Peyer's patch (tissue), 4 donors: ENCODE data around the gene AGFG2. TPM values are rescaled to one million over a fixed set of nuclear protein-coding genes. Genes with fewer than 3 reads are reported as not detected.
A peak's percentile ranks its signal among the peaks of the same experiment; 100 is the strongest.

ENCODE experiments used
- DNase-seq, 3 donors: peaks; one replicate each; pipeline ENCODE4 v3.0.0-alpha.2; 2017 to 2019
- H3K27ac ChIP-seq, 4 donors: fragments of 200-600 bp; sonication (generic); one replicate each; pipeline ENCODE4 v1.5.1; 2016 to 2019
- H3K27me3 ChIP-seq, 2 donors: fragments of 200-600 bp; sonication (generic); one replicate each; pipeline ENCODE4 v1.5.1; 2019
- H3K36me3 ChIP-seq, 3 donors: fragments of 200-600 bp; sonication (generic); one replicate each; pipeline ENCODE4 v1.5.1; 2016 to 2019
- H3K4me1 ChIP-seq, 4 donors: fragments of 200-600 bp; sonication (generic); one replicate each; pipeline ENCODE4 v1.5.1; 2016 to 2019
- H3K4me3 ChIP-seq, 4 donors: fragments of 200-600 bp; sonication (generic); 1 replicate in 3 of 4; 2 replicates in 1 of 4; pipeline ENCODE4 v1.5.1; 2016 to 2019; ENCODE audit warnings: mild to moderate bottlenecking in 1 of 4
- H3K9me3 ChIP-seq, 4 donors: fragments of 200-600 bp; sonication (generic); one replicate each; pipeline ENCODE4 v1.5.1; 2016 to 2019; ENCODE audit warnings: mild to moderate bottlenecking in 1 of 4
- CTCF ChIP-seq, 6 experiments: fragments of 450-650 bp in 4 of 6; fragments of 200-600 bp in 2 of 6; sonication (generic) in 1 of 6; IDR thresholded peaks; one replicate each; pipeline ENCODE4 v1.5.1; 2017 to 2019; ENCODE audit warnings: antibody characterized with exemption in 6 of 6, mild to moderate bottlenecking in 3 of 6, moderate library complexity in 1 of 6
- POLR2A ChIP-seq, 2 donors: fragments of 450-650 bp; IDR thresholded peaks; one replicate each; pipeline ENCODE4 v1.5.1; 2017; ENCODE audit warnings: antibody characterized with exemption in 2 of 2, mild to moderate bottlenecking in 2 of 2, moderate library complexity in 2 of 2
- total RNA-seq, 4 donors: library from RNA; depleted of rRNA; stranded (reverse); fragments of >200 nt; gene quantifications; one replicate each; pipeline ENCODE4 v1.1.0, GENCODE V29; 2016

The AGFG2 gene
- total RNA-seq, 4 donors from 2014 or later = 38.4 to 63.6 (median 49.9) TPM

- Histone ChIP-seq H3K36me3 (no peaks in the 10 kb centered on the region), H3K27me3 (no peaks in the 10 kb centered on the region), H3K27ac (peak overlapping the region; percentile 74 to 86 (median 82)), H3K9me3 (no peaks in the 10 kb centered on the region), H3K4me1 (peaks cover 0 to 37% (median 6%) of the 10 kb centered on the region in 4 donors), H3K4me3 (peak overlapping the region; percentile 65 to 75 (median 65))
- peak; percentile 76 to 90 (median 82) for DNase-seq
- peak; percentile 38 to 51 (median 44) for TF ChIP-seq CTCF (IDR thresholded peaks at IDR 0.05)
- no peak for TF ChIP-seq POLR2A (IDR thresholded peaks at IDR 0.05)
Measured at GRCh38 chr7:100604028-100604975, 65.3 kb downstream of the AGFG2 start.

GRCh38 chr7:100604976-100605911 is 66.2 kb downstream of the AGFG2 start:
- Histone ChIP-seq H3K4me1 (peaks cover 0 to 37% (median 6%) of the 10 kb centered on the region in 4 donors), H3K9me3 (no peaks in the 10 kb centered on the region), H3K27ac (peak overlapping the region; percentile 74 to 86 (median 82)), H3K4me3 (peak overlapping the region; percentile 65 to 75 (median 65)), H3K36me3 (no peaks in the 10 kb centered on the region), H3K27me3 (no peaks in the 10 kb centered on the region)
- DNase-seq = peak; percentile 36 to 71 (median 69)
- no peak for TF ChIP-seq CTCF (IDR thresholded peaks at IDR 0.05)
- no peak for TF ChIP-seq POLR2A (IDR thresholded peaks at IDR 0.05)

- TF ChIP-seq CTCF (IDR thresholded peaks at IDR 0.05) = no peak
- no peak for TF ChIP-seq POLR2A (IDR thresholded peaks at IDR 0.05)
- Histone ChIP-seq H3K4me3 (no peak overlapping the region), H3K27ac (no peak overlapping the region)
Measured at GRCh38 chr7:100606313-100606712, 67.3 kb downstream of the AGFG2 start.

GRCh38 chr7:100607111-100607510 is 68.1 kb downstream of the AGFG2 start:
- Histone ChIP-seq H3K27ac (no peak overlapping the region), H3K4me1 (peaks cover 0 to 36% (median 6%) of the 10 kb centered on the region in 4 donors), H3K4me3 (no peak overlapping the region), H3K36me3 (no peaks in the 10 kb centered on the region), H3K9me3 (no peaks in the 10 kb centered on the region), H3K27me3 (no peaks in the 10 kb centered on the region)
- TF ChIP-seq CTCF (IDR thresholded peaks at IDR 0.05) (no peak), POLR2A (IDR thresholded peaks at IDR 0.05) (no peak)
- DNase-seq = no peak

More at GRCh38 chr7:100606313-100606712, 67.3 kb downstream of the AGFG2 start:
- no peaks in the 10 kb centered on the region for H3K9me3 ChIP-seq
- H3K4me1 ChIP-seq = peaks cover 0 to 37% (median 6%) of the 10 kb centered on the region in 4 donors
- DNase-seq = no peak
- H3K36me3 ChIP-seq = no peaks in the 10 kb centered on the region
- no peaks in the 10 kb centered on the region for H3K27me3 ChIP-seq

GRCh38 chr7:100609958-100610357 is 71.0 kb downstream of the AGFG2 start:
- Histone ChIP-seq H3K4me1 (peaks cover 0 to 19% (median 9%) of the 10 kb centered on the region in 4 donors), H3K27me3 (no peaks in the 10 kb centered on the region), H3K27ac (no peak overlapping the region), H3K36me3 (peaks cover 0 to 2% (median 0%) of the 10 kb centered on the region in 3 donors), H3K4me3 (no peak overlapping the region), H3K9me3 (no peaks in the 10 kb centered on the region)
- DNase-seq = no peak
- TF ChIP-seq CTCF (IDR thresholded peaks at IDR 0.05) (no peak), POLR2A (IDR thresholded peaks at IDR 0.05) (no peak)
